GM23338 (cell line): Measurements from ENCODE around the gene LATS1. TPM values are rescaled to one million over a fixed set of nuclear protein-coding genes. Genes with fewer than 3 reads are reported as not detected.

Experiments used
- ATAC-seq: fragments of 200-7000 bp; cut with Tn5 transposase; 3 replicates; pipeline ENCODE4 v1.9.1; 2020
- DNase-seq: peaks from one replicate; pipeline ENCODE4 v3.0.0-alpha.2; 2015; ENCODE audit warnings: low spot score
- H2AFZ ChIP-seq: fragments of 200-600 bp; sonication (generic); 2 replicates; pipeline ENCODE4 v1.8.0; 2016; ENCODE audit warnings: antibody characterized with exemption, mild to moderate bottlenecking, moderate library complexity
- H3F3A ChIP-seq: fragments of 200-600 bp; sonication (generic); replicated peaks from 2 replicates; pipeline ENCODE4 v1.8.0; 2017; ENCODE audit warnings: antibody characterized with exemption, mixed run types, low read depth
- H3K27ac ChIP-seq: fragments of 200-600 bp; sonication (generic); 2 replicates; pipeline ENCODE4 v1.6.1; 2016; ENCODE audit warnings: low read depth
- H3K27me3 ChIP-seq: fragments of 200-600 bp; sonication (generic); 2 replicates; pipeline ENCODE4 v1.8.0; 2016; ENCODE audit warnings: mild to moderate bottlenecking, mixed run types, moderate library complexity; ENCODE audit not compliant: insufficient read depth
- H3K36me3 ChIP-seq: fragments of 200-600 bp; sonication (generic); 2 replicates; pipeline ENCODE4 v1.8.0; 2016; ENCODE audit warnings: mild to moderate bottlenecking; ENCODE audit not compliant: insufficient read depth
- H3K4me1 ChIP-seq: fragments of 200-600 bp; sonication (generic); 2 replicates; pipeline ENCODE4 v1.8.0; 2016; ENCODE audit warnings: mild to moderate bottlenecking, moderate library complexity; ENCODE audit not compliant: insufficient read depth
- H3K4me2 ChIP-seq: fragments of 200-600 bp; sonication (generic); 2 replicates; pipeline ENCODE4 v1.7.1; 2017; ENCODE audit warnings: mixed run types
- H3K4me3 ChIP-seq: fragments of 200-600 bp; sonication (generic); 2 replicates; pipeline ENCODE4 v1.6.1; 2016; ENCODE audit warnings: mixed run types
- H3K79me2 ChIP-seq: fragments of 200-600 bp; sonication (generic); replicated peaks from 2 replicates; pipeline ENCODE4 v1.8.0; 2017; ENCODE audit warnings: mild to moderate bottlenecking; ENCODE audit not compliant: insufficient read depth
- H3K9me2 ChIP-seq: fragments of 200-600 bp; sonication (generic); 2 replicates; pipeline ENCODE4 v1.8.0; 2017; ENCODE audit not compliant: insufficient read depth
- H4K20me1 ChIP-seq: fragments of 200-600 bp; sonication (generic); replicated peaks from 2 replicates; pipeline ENCODE4 v1.8.0; 2017; ENCODE audit warnings: mild to moderate bottlenecking; ENCODE audit not compliant: insufficient read depth
- H3K27ac Mint-ChIP-seq: 2 replicates; pipeline ENCODE4 v1.8.0; 2020; ENCODE audit warnings: inconsistent platforms, mild to moderate bottlenecking, moderate library complexity, mixed read lengths
- H3K27me3 Mint-ChIP-seq: 3 replicates; pipeline ENCODE4 v1.8.0; 2022; ENCODE audit warnings: low read depth, mild to moderate bottlenecking, moderate library complexity, mixed read lengths, inconsistent platforms; ENCODE audit not compliant: insufficient read depth, poor library complexity
- H3K36me3 Mint-ChIP-seq: 3 replicates; pipeline ENCODE4 v1.8.0; 2021; ENCODE audit warnings: low read depth, mild to moderate bottlenecking, inconsistent platforms, moderate library complexity, mixed read lengths
- H3K4me1 Mint-ChIP-seq: 3 replicates; pipeline ENCODE4 v1.8.0; 2020; ENCODE audit warnings: mild to moderate bottlenecking, inconsistent platforms, mixed read lengths
- H3K4me3 Mint-ChIP-seq: 3 replicates; pipeline ENCODE4 v1.8.0; 2021; ENCODE audit warnings: moderate library complexity, mild to moderate bottlenecking, inconsistent platforms, mixed read lengths
- H3K9me3 Mint-ChIP-seq: 3 replicates; pipeline ENCODE4 v1.8.0; 2020; ENCODE audit warnings: moderate library complexity, mild to moderate bottlenecking, inconsistent platforms, mixed read lengths
- ETS1 ChIP-seq: IDR thresholded peaks from 2 replicates; pipeline ENCODE4 v1.6.1; 2016; ENCODE audit warnings: antibody characterized with exemption
- EZH2phosphoT487 ChIP-seq: fragments of 200-600 bp; sonication (generic); IDR thresholded peaks from one replicate; pipeline ENCODE4 v1.8.1; 2018; ENCODE audit warnings: antibody characterized with exemption; ENCODE audit not compliant: unreplicated experiment
- NANOG ChIP-seq: IDR thresholded peaks from 2 replicates; pipeline ENCODE4 v1.6.1; 2016; ENCODE audit warnings: antibody characterized with exemption, borderline replicate concordance
- POLR2AphosphoS5 ChIP-seq: IDR thresholded peaks from 2 replicates; pipeline ENCODE4 v1.6.1; 2016; ENCODE audit warnings: antibody characterized with exemption, low read depth
- STAT1 ChIP-seq: IDR thresholded peaks from one replicate; pipeline ENCODE4 v1.6.1; 2016; ENCODE audit warnings: antibody characterized with exemption; ENCODE audit not compliant: unreplicated experiment
- ZNF114 ChIP-seq: fragments of 250-450 bp; sonication (Bioruptor Pico); IDR thresholded peaks from 2 replicates; pipeline ENCODE4 v1.5.0; 2020; ENCODE audit warnings: mild to moderate bottlenecking, moderate library complexity
- ZNF331 ChIP-seq: fragments of 250-450 bp; sonication (Bioruptor Pico); IDR thresholded peaks from 2 replicates; pipeline ENCODE4 v1.5.0; 2020; ENCODE audit warnings: low read depth, mild to moderate bottlenecking, moderate library complexity
- ZNF462 ChIP-seq: fragments of 250-450 bp; sonication (Bioruptor Pico); IDR thresholded peaks from 2 replicates; pipeline ENCODE4 v1.5.0; 2020; ENCODE audit warnings: mild to moderate bottlenecking, moderate library complexity
- polyA plus RNA-seq: library from polyadenylated mRNA; unstranded; fragments of >200 nt; fragmentation: Nextera tagmentation; extraction: Ambion mirVana; gene quantifications from 2 replicates; pipeline ENCODE4 v1.2.1, GENCODE V29; 2016
- total RNA-seq: library from RNA; depleted of rRNA; stranded (reverse); fragments of >200 nt; shearing (Covaris generic); gene quantifications from 2 replicates; pipeline ENCODE4 v1.2.3, GENCODE V29; 2014

Gene LATS1
- total and polyA plus RNA-seq, 2 experiments from 2014 or later: 7.5 to 18.8 TPM

- H3K4me3 Mint-ChIP-seq: no peak overlapping the region
- peaks cover 11% of the 10 kb centered on the region for H3K27me3 Mint-ChIP-seq
- TF ChIP-seq EZH2phosphoT487 (no peak), STAT1 (no peak), ETS1 (no peak)
Measured at GRCh38 chr6:149657441-149657840, 60.5 kb downstream of the LATS1 start.

GRCh38 chr6:149651056-149651455 lies 66.8 kb downstream of the LATS1 start:
- Histone ChIP-seq H3K27me3 (no peaks in the 10 kb centered on the region), H3K4me3 (no peak overlapping the region), H4K20me1 (no peaks in the 10 kb centered on the region; the same call in 1 of the 2 replicates), H3K4me1 (peaks cover 7% of the 10 kb centered on the region; the same call in 1 of the 2 replicates), H3F3A (peaks cover 12% of the 10 kb centered on the region; the same call in 1 of the 2 replicates), H2AFZ (no peak overlapping the region), H3K4me2 (no peak overlapping the region), H3K79me2 (peaks cover 10% of the 10 kb centered on the region), H3K27ac (no peak overlapping the region), H3K36me3 (no peaks in the 10 kb centered on the region), H3K9me2 (no peaks in the 10 kb centered on the region)
- peaks cover 13% of the 10 kb centered on the region for H3K27me3 Mint-ChIP-seq
- ATAC-seq (no peak), DNase-seq (no peak)
- no peak overlapping the region for H3K4me3 Mint-ChIP-seq
- no peaks in the 10 kb centered on the region for H3K36me3 Mint-ChIP-seq
- no peaks in the 10 kb centered on the region for H3K9me3 Mint-ChIP-seq
- H3K4me1 Mint-ChIP-seq: peaks cover 4% of the 10 kb centered on the region; the same call in 1 of the 3 replicates
- no peak for TF ChIP-seq ZNF114 (CRISPR knock-in tag)
- no peak for TF ChIP-seq ZNF331
- TF ChIP-seq STAT1: no peak
- TF ChIP-seq ZNF462 (CRISPR knock-in tag): no peak
- no peak for TF ChIP-seq NANOG
- TF ChIP-seq POLR2AphosphoS5: no peak
- no peak overlapping the region for H3K27ac Mint-ChIP-seq

More at GRCh38 chr6:149657441-149657840, 60.5 kb downstream of the LATS1 start:
- Mint-ChIP-seq H3K27ac (no peak overlapping the region), H3K36me3 (peaks cover 13% of the 10 kb centered on the region; the same call in 2 of the 3 replicates), H3K4me1 (no peaks in the 10 kb centered on the region), H3K9me3 (no peaks in the 10 kb centered on the region)
- no peaks in the 10 kb centered on the region for H3K79me2 ChIP-seq
- no peaks in the 10 kb centered on the region for H3K4me1 ChIP-seq
- H3K9me2 ChIP-seq: no peaks in the 10 kb centered on the region
- no peaks in the 10 kb centered on the region for H3F3A ChIP-seq
- no peak for DNase-seq
- no peak for ATAC-seq
- no peak overlapping the region for H3K4me2 ChIP-seq
- peaks cover 9% of the 10 kb centered on the region; the same call in 1 of the 2 replicates for H3K36me3 ChIP-seq
- no peaks in the 10 kb centered on the region for H4K20me1 ChIP-seq
- H3K27ac ChIP-seq: no peak overlapping the region
- no peak overlapping the region for H2AFZ ChIP-seq
- H3K27me3 ChIP-seq: no peaks in the 10 kb centered on the region
- no peak overlapping the region for H3K4me3 ChIP-seq
